Measurements from ENCODE around the gene ZC3H18.

Gene ZC3H18

GRCh38 chr16:88631920-88632586 lies 61.9 kb downstream of the ZC3H18 start (continued):
- TF ChIP-seq CSRNP3 (CRISPR knock-in tag; IDR thresholded peaks at IDR 0.05) (no peak), BACH2 (CRISPR knock-in tag; IDR thresholded peaks at IDR 0.05; ENCODE audit: borderline replicate concordance) (no peak), ZFP30 (CRISPR knock-in tag; IDR thresholded peaks at IDR 0.05) (no peak), GLIS3 (CRISPR knock-in tag; IDR thresholded peaks at IDR 0.05) (no peak), OSR1 (CRISPR knock-in tag; IDR thresholded peaks at IDR 0.05) (no peak)

- TF ChIP-seq BACH2 (CRISPR knock-in tag; IDR thresholded peaks at IDR 0.05; ENCODE audit: borderline replicate concordance) = no peak
- no peak for TF ChIP-seq ZNF565 (CRISPR knock-in tag; conservative IDR thresholded peaks at IDR 0.05; ENCODE audit: low read depth)
- TF ChIP-seq CSRNP3 (CRISPR knock-in tag; IDR thresholded peaks at IDR 0.05) = no peak
- no peak for TF ChIP-seq ZNF70 (CRISPR knock-in tag; IDR thresholded peaks at IDR 0.05)
- no peak for TF ChIP-seq POU6F1 (CRISPR knock-in tag; IDR thresholded peaks at IDR 0.05; ENCODE audit: borderline replicate concordance, low read depth)
- TF ChIP-seq ZFP3 (CRISPR knock-in tag; IDR thresholded peaks at IDR 0.05) = no peak
- no peak for TF ChIP-seq OSR1 (CRISPR knock-in tag; IDR thresholded peaks at IDR 0.05)
- TF ChIP-seq GLIS3 (CRISPR knock-in tag; IDR thresholded peaks at IDR 0.05) = no peak
- no peak for TF ChIP-seq SNAI2 (CRISPR knock-in tag; IDR thresholded peaks at IDR 0.05)
- no peak for TF ChIP-seq PATZ1 (CRISPR knock-in tag; IDR thresholded peaks at IDR 0.05; ENCODE audit: borderline replicate concordance)
- ATAC-seq = no peak
Observed at GRCh38 chr16:88632587-88632930, 62.4 kb downstream of the ZC3H18 start.

- ATAC-seq = peak; percentile 19; the same call in 1 of the 3 replicates
- TF ChIP-seq ESRRG (CRISPR knock-in tag; IDR thresholded peaks at IDR 0.05) (no peak), CREB5 (CRISPR knock-in tag; IDR thresholded peaks at IDR 0.05; ENCODE audit: low read depth) (no peak), PATZ1 (CRISPR knock-in tag; IDR thresholded peaks at IDR 0.05; ENCODE audit: borderline replicate concordance) (no peak), ARNTL (CRISPR knock-in tag; IDR thresholded peaks at IDR 0.05; ENCODE audit: borderline replicate concordance, low read depth) (no peak), OSR1 (CRISPR knock-in tag; IDR thresholded peaks at IDR 0.05) (no peak), RARB (CRISPR knock-in tag; IDR thresholded peaks at IDR 0.05) (no peak), PPARA (CRISPR knock-in tag; IDR thresholded peaks at IDR 0.05; ENCODE audit: borderline replicate concordance) (no peak), BACH2 (CRISPR knock-in tag; IDR thresholded peaks at IDR 0.05; ENCODE audit: borderline replicate concordance) (no peak), CSDC2 (CRISPR knock-in tag; IDR thresholded peaks at IDR 0.05) (no peak), TSHZ2 (CRISPR knock-in tag; IDR thresholded peaks at IDR 0.05) (no peak), ZFP3 (CRISPR knock-in tag; IDR thresholded peaks at IDR 0.05) (no peak), POU6F1 (CRISPR knock-in tag; IDR thresholded peaks at IDR 0.05; ENCODE audit: borderline replicate concordance, low read depth) (no peak), ZC3H10 (CRISPR knock-in tag; IDR thresholded peaks at IDR 0.05) (no peak), GLIS3 (CRISPR knock-in tag; IDR thresholded peaks at IDR 0.05) (no peak), SNAI2 (CRISPR knock-in tag; IDR thresholded peaks at IDR 0.05) (no peak), ISL1 (CRISPR knock-in tag; IDR thresholded peaks at IDR 0.05) (no peak)
Observed at GRCh38 chr16:88633684-88634140, 63.5 kb downstream of the ZC3H18 start.

Data from SK-N-SH treated with all-trans-retinoic acid at 6 μM for 48 hours (cell line).